Thoracic aorta (tissue), 2 donors: ENCODE results near the gene DMD. TPM values are rescaled to one million over a fixed set of nuclear protein-coding genes. Genes with fewer than 3 reads are reported as not detected.

ENCODE experiments used
- ATAC-seq: fragments of 150-250 bp; one replicate; pipeline ENCODE4 v1.8.0; 2017; ENCODE audit warnings: low read depth; ENCODE audit not compliant: insufficient number of reproducible peaks, low FRiP score
- DNase-seq: peaks from one replicate; pipeline ENCODE4 v3.0.0-alpha.2; 2020; ENCODE audit warnings: low spot score
- H3K27ac ChIP-seq, 2 donors: fragments of 200-600 bp; sonication (generic); 1 replicate in 1 of 2; 2 replicates in 1 of 2; pipeline ENCODE4 v1.5.1; 2016; ENCODE audit warnings: mild to moderate bottlenecking in 2 of 2, moderate library complexity in 2 of 2
- H3K27me3 ChIP-seq: fragments of 200-600 bp; sonication (generic); replicated peaks from 2 replicates; pipeline ENCODE4 v1.6.0; 2016; ENCODE audit warnings: mild to moderate bottlenecking; ENCODE audit not compliant: insufficient read depth
- H3K36me3 ChIP-seq: fragments of 200-600 bp; sonication (generic); one replicate; pipeline ENCODE4 v1.5.1; 2016
- H3K4me1 ChIP-seq, 2 donors: fragments of 200-600 bp; sonication (generic); 1 replicate in 1 of 2; 2 replicates in 1 of 2; pipeline versions ENCODE4 v1.5.1 to v1.6.0; 2016; ENCODE audit warnings: low read depth in 2 of 2, mild to moderate bottlenecking in 1 of 2; ENCODE audit not compliant: control insufficient read depth in 1 of 2
- H3K4me3 ChIP-seq: fragments of 200-600 bp; sonication (generic); 2 replicates; pipeline ENCODE4 v1.5.1; 2016; ENCODE audit warnings: mild to moderate bottlenecking
- H3K9me3 ChIP-seq: fragments of 200-600 bp; sonication (generic); 2 replicates; pipeline ENCODE4 v1.5.1; 2016
- total RNA-seq, 2 donors: library from RNA; depleted of rRNA; stranded (reverse); fragments of >200 nt; gene quantifications; one replicate each; pipeline versions ENCODE4 v1.1.0 to v1.2.3, GENCODE V29; 2016
- TF ChIP-seq, protein P1 (sequence below): fragments of 200-600 bp; sonication (generic); IDR thresholded peaks from one replicate; pipeline ENCODE4 v1.5.1; 2019; ENCODE audit warnings: antibody characterized with exemption

The DMD gene
- total RNA-seq, 2 donors from 2014 or later: 224 to 233 TPM

DNA sequence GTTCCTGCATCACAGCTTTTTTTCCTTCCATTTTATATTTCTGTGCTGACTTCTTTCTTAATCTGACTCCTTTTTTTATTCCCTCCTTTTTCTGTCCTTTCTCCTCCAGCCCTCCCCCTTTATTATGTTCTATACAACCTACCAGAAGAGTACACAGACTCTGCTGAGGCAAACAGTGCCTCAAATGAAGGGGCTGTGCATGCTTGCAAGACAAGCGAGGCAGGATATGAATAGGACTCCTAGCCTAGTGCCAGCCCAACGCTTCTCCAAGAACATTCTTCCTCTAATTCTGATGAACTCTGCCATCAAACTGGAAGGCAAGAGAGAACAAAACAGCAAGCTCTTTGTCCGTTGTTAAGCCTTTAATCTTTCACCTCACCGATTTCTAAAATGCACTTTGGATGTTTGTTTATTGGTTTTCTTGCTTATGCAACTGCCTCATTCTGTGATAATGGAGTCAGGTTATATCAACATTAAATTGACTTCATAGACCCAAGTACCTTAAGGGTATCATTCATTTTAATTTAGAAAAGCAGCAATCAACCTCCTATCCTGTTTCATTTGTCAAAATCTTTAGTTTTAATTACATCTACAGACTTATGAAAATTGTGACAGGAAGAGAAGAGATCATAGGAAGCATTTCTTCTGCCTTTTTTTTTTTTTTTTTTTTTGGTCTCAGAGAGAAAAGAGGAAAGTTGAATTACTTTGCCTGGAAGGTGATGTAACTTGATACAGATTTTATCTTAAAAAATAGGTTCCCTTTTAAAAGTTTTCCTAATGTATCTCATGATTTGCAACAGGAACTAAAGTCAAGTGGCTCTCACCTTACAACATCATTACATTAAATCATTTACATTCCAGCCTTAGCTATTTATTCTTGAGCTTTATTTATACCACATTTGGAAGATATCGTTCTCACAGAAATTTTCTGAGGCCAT lies 1854.8 kb downstream of the DMD start:
- peaks cover 0 to 30% of the 10 kb centered on the region in 2 donors for H3K4me1 ChIP-seq
- H3K36me3 ChIP-seq: no peaks in the 10 kb centered on the region
- H3K4me3 ChIP-seq: no peak overlapping the region
- no peaks in the 10 kb centered on the region for H3K9me3 ChIP-seq
- DNase-seq (no peak), ATAC-seq (no peak)
- H3K27me3 ChIP-seq: no peaks in the 10 kb centered on the region
- H3K27ac ChIP-seq: no peak overlapping the region
- TF ChIP-seq, protein P1, sequence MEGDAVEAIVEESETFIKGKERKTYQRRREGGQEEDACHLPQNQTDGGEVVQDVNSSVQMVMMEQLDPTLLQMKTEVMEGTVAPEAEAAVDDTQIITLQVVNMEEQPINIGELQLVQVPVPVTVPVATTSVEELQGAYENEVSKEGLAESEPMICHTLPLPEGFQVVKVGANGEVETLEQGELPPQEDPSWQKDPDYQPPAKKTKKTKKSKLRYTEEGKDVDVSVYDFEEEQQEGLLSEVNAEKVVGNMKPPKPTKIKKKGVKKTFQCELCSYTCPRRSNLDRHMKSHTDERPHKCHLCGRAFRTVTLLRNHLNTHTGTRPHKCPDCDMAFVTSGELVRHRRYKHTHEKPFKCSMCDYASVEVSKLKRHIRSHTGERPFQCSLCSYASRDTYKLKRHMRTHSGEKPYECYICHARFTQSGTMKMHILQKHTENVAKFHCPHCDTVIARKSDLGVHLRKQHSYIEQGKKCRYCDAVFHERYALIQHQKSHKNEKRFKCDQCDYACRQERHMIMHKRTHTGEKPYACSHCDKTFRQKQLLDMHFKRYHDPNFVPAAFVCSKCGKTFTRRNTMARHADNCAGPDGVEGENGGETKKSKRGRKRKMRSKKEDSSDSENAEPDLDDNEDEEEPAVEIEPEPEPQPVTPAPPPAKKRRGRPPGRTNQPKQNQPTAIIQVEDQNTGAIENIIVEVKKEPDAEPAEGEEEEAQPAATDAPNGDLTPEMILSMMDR: no peak

DNA sequence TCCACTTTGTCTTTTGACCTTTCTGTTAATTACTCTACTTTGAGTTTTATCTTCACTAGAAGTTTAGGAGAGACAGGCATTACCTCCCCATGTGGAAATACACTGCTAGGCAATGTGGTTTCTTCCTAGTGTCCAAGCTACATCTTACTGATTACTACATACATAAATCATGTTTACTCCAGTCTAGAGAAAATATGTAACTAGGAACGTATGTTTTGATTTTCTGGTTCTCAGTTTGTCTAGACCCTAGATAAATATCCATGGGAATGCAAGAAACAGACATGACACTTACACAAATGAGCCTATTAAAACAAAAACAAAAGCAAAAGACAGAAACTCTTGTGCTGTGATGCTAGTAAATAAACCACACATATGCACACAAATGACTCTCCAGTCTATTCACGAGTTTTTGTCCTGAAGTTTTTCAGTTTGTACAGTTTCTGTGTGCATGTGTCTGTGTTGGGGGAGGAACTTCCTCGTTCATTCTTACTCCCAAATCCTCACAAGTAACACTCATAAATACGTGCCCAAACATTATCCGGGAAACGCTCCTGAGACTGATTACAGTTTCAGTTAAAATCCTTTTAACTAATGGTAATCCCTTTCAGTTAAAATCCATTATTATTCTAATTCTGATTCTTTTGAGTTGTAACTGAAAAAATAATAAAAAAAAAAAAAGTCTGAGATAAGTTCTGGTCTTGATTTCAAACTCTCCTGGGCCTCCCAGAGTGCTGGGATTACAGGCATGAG lies 1856.0 kb downstream of the DMD start:
- Histone ChIP-seq H3K27me3 (no peaks in the 10 kb centered on the region), H3K36me3 (no peaks in the 10 kb centered on the region), H3K27ac (peak overlapping the region in 1 of 2 donors; percentile 8), H3K4me3 (peak overlapping the region; percentile 22), H3K9me3 (no peaks in the 10 kb centered on the region), H3K4me1 (peaks cover 0 to 30% of the 10 kb centered on the region in 2 donors)
- DNase-seq (no peak), ATAC-seq (no peak)
- TF ChIP-seq, protein P1: no peak

DNA sequence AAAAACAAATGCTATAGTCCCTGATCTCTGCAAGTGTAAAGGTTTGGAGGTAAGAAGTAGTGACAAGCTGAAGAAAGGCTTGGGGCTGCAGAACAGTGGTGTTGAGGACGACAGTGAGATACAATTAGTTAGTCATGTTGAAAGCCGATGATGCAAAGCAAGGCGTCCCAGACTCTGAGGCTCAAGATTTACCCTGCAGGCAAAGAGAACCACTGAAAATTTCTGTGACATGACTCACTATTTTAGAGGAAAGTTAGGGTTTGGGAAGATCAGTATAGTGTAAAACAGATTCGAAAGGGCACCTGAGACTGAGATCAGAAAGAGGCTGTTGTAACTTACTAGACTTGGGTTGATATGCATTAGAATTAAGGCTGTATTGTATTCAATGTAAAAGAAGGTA lies 1858.3 kb downstream of the DMD start:
- TF ChIP-seq, protein P1: no peak
- H3K4me1 ChIP-seq: peaks cover 0 to 18% of the 10 kb centered on the region in 2 donors
- no peak for DNase-seq
- H3K27ac ChIP-seq: no peak overlapping the region
- no peak overlapping the region for H3K4me3 ChIP-seq
- no peak for ATAC-seq
- no peaks in the 10 kb centered on the region for H3K36me3 ChIP-seq
- H3K9me3 ChIP-seq: no peaks in the 10 kb centered on the region
- no peaks in the 10 kb centered on the region for H3K27me3 ChIP-seq

- H3K9me3 ChIP-seq: no peaks in the 10 kb centered on the region
- peaks cover 0 to under 1% of the 10 kb centered on the region in 2 donors for H3K4me1 ChIP-seq
- ATAC-seq (no peak), DNase-seq (no peak)
- no peaks in the 10 kb centered on the region for H3K36me3 ChIP-seq
- no peak overlapping the region for H3K27ac ChIP-seq
- TF ChIP-seq, protein P1: no peak
- H3K4me3 ChIP-seq: no peak overlapping the region
- no peaks in the 10 kb centered on the region for H3K27me3 ChIP-seq
Measured at GRCh38 chrX:31350808-31351074, 1860.6 kb downstream of the DMD start.

- H3K4me1 ChIP-seq: no peaks in the 10 kb centered on the region
- no peak for ATAC-seq
- TF ChIP-seq, protein P1: no peak
Measured at GRCh38 chrX:31349515-31349914, 1861.8 kb downstream of the DMD start.

More at GRCh38 chrX:31349515-31349914, 1861.8 kb downstream of the DMD start:
- Histone ChIP-seq H3K27ac (no peak overlapping the region), H3K9me3 (no peaks in the 10 kb centered on the region), H3K36me3 (no peaks in the 10 kb centered on the region), H3K27me3 (no peaks in the 10 kb centered on the region), H3K4me3 (no peak overlapping the region)
- DNase-seq: no peak
